OCI-LY7 (cell line): ENCODE results near the gene DCTN1.

Source experiments
- CTCF ChIP-seq: fragments of 200-600 bp; sonication (generic); conservative IDR thresholded peaks from 2 replicates; pipeline ENCODE4 v1.5.1; 2014; ENCODE audit warnings: mild to moderate bottlenecking, antibody characterized with exemption, low read length, moderate library complexity, mixed read lengths
- EZH2phosphoT487 ChIP-seq: fragments of 200-600 bp; sonication (generic); IDR thresholded peaks from 2 replicates; pipeline ENCODE4 v1.6.1; 2018; ENCODE audit warnings: low read depth, borderline replicate concordance, mild to moderate bottlenecking, mixed run types, antibody characterized with exemption, low read length, moderate library complexity, mixed read lengths

GRCh38 chr2:74401891-74402290, 21.8 kb upstream of the DCTN1 start:
- no peak for TF ChIP-seq CTCF
- no peak for TF ChIP-seq EZH2phosphoT487
